HG03066 (cell line): ENCODE measurements around the gene SHISA9.

Experiments
- ATAC-seq: cut with Tn5 transposase; IDR thresholded peaks from one replicate; pipeline ENCODE4 v1.9.1; 2021; ENCODE audit warnings: low read depth; ENCODE audit not compliant: unreplicated experiment

Gene SHISA9

GRCh38 chr16:13108126-13108525 lies 206.7 kb downstream of the SHISA9 start:
- ATAC-seq: no peak

DNA sequence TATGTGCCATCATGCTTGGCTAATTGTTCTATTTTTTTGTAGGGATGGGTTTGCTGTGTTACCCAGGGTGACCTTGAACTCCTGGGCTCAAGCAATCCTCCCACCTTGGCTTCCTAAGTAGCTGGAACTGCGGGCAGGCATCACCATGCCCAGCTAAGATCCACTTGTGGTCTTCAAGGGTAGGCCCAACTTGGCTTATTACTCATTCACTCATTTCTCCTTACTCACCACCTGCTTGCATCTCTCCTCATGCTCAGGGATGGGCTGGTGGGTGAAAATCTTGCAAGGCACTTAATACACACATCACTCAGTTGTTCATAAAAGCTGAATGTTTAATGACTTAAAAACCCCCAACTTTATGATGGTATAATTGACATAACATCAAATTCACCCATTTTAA lies 207.8 kb downstream of the SHISA9 start:
- ATAC-seq: no peak

DNA sequence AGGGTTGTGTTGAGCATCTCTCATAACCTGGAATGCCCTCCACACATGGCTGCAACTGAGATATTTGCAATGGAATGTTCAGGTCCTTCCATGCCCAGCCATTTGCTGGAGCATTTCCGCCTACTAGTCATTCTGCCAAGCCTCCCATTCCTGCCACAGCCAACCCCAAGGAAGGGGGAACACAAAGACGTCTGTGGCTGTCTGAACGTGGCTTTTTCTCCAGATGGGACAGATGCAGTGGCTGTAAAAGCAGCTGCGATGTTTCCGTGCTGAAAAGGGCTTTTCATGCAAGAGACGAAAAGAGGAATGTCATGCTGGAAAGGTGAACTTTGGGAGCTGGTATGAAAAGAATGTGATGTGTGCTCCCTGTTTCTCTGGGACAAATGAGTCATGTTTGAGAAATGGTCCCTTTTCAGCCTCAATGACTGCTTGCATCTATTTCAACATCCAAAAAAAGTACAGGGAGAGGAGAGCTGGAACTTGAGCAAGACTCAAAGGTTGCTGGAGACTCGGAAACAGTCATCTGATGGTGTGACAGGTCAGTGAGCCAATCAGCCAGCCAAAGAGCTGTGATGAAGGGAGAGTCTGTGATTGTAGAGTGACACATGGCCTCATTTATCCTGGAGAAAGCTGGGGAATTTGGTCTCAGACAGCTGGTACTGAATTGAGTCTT lies 208.9 kb downstream of the SHISA9 start:
- no peak for ATAC-seq

GRCh38 chr16:13111747-13112146 lies 210.3 kb downstream of the SHISA9 start:
- no peak for ATAC-seq

DNA sequence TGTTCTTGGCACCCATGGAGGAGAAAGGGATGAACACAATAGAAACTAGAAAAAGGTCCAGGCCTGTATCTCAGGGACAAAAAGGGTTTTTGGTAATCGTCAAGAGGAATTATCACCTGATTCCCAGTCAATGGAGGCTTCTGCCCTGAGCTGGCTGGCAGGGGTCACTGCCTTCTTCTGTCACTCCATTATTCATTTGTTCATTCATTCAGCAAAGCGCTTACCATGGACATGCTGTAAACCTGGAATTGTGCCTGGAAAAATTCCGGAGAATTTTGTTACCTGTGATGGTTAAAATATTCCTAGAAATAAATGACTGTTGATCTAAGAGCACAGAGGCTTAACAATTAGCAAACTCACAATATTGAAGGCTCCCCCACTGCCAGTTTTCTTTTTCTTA lies 212.3 kb downstream of the SHISA9 start:
- ATAC-seq: no peak

GRCh38 chr16:13118091-13118490 lies 216.7 kb downstream of the SHISA9 start:
- no peak for ATAC-seq

DNA sequence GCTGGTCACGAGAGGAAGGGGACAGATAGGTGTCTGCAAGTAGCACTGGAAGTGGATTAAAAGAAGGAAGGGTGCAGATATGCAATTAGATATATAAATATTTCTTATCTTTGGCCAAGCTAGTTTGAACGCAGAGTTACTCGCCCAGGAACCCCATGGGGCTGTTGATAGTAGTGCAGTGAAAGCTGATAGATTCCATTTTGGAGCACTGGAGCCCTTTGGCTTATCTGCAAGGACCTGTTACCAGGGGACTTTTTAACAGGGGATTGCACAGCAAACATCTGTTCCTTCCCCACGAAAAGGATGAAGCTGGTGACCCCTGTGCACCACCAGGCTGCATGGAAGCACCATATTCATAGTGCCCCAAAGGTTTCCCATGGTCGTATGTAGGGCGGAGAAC lies 218.7 kb downstream of the SHISA9 start:
- no peak for ATAC-seq

DNA sequence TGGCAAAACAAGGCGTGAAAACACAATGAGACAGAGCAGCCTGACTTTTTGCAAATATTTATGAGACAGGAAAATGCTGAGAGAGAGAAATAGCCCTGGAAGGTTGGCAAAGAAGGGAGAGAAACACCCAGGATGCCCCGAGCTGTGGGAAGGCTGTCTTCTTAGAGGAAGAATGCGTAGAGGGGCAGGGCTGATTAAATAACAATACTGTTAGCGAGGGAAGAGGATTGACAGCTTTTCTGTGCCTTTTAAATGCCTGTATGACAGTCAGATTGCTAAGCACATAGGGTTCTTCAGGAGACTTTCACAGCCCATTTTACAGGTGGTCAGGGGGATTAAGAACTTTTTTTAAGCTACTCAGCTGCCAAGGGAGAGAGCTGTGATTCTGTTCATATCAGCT lies 219.2 kb downstream of the SHISA9 start:
- ATAC-seq: no peak

GRCh38 chr16:13123991-13124390 lies 222.6 kb downstream of the SHISA9 start:
- ATAC-seq: no peak

- ATAC-seq: no peak
Observed at GRCh38 chr16:13127144-13127543, 225.7 kb downstream of the SHISA9 start.

- no peak for ATAC-seq
Observed at GRCh38 chr16:13130586-13130985, 229.2 kb downstream of the SHISA9 start.

DNA sequence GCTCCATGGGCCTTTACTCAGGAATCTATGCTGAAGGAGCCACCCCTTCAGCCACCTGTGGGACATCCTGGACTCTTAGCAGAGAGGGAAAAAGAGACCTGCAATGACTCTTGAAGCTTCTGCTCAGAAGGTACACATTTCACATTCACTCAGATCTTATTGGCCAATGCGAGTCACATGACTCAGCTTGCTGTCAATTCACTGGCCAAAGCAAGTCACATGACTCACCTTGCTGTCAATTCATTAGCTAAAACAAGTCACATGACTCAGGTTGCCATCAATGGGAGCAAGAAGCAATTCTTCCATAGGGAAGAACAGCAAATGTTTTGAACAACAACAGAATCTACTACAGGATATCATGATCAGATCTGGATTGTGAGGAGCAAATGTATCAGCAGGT lies 233.4 kb downstream of the SHISA9 start:
- ATAC-seq: no peak

DNA sequence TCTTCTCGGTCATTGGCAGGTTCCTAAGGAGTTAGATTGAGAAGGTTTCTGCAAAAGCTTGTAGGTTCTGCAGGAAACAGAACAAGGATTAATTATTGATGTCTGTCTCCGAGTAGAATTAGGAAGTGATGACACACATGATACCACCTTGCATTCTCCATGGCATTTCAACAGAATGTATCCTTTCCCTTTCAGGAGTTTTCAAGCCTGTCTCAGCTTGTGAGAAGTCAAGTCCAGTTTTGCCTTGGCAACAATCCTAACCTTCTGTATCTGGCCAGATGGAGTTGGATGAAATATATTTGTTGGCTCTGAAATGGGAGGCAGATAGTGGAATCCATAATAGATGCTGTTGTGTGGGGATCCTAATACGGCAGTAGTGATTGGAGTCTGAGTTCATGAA lies 235.5 kb downstream of the SHISA9 start:
- no peak for ATAC-seq

DNA sequence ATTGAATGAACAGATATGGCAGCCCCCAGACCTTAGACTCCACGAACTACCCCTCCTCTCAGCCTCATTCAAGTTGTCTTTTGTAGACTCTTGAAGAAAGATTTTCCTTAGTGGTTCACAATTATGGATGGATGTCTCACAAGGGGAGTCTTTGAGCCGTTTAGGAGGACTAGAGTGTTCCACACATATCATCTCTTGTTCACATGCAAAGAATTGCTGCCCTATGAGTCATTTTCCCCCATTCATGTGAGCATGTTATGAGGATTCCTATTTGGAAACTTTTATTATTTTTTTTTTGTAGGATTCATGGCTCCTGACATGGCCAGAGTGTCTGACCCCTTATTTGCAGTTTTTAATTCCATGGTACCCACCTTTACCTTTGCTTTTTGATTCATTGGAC lies 237.1 kb downstream of the SHISA9 start:
- no peak for ATAC-seq

GRCh38 chr16:13139661-13140241 lies 238.4 kb downstream of the SHISA9 start:
- ATAC-seq: no peak

- ATAC-seq: no peak
Observed at GRCh38 chr16:13143551-13143950, 242.2 kb downstream of the SHISA9 start.

- ATAC-seq: no peak
Observed at GRCh38 chr16:13146829-13147228, 245.4 kb downstream of the SHISA9 start.

DNA sequence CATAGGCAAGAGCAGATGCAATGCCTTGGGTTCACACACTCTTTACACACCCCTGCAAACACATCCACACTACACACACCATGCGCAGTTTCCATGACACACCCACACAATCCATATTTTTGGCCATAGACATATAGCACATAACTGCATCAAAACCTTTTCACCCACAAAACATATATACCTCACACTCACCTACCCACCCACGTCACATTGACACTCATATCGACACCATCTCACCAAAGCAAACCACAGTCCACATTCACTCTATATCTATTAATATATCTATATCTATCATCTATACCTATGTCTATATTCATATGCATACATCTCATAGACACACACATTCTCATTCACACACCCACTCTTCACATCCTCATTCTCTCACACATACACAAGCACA lies 246.9 kb downstream of the SHISA9 start:
- ATAC-seq: no peak

DNA sequence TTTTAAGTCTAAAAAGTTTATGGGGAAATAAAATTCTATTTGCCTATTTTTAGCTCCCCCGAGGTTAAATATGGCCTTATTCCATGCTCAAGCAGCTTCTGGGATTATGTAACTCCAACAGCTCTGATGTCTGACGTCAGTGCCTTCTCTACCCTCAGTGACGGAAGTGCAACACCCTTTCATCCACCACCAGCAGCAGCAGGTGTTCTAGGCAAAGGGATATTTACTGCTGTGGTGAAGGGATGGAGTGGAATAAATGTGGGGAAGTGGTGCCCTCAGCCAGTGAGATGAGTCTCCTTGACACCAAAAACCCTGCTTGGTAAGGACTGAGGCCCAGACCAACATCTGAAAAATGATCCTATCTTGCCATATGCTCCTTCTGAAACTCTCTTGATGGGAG lies 247.4 kb downstream of the SHISA9 start:
- no peak for ATAC-seq

GRCh38 chr16:13150181-13150885 lies 248.9 kb downstream of the SHISA9 start:
- ATAC-seq: no peak

DNA sequence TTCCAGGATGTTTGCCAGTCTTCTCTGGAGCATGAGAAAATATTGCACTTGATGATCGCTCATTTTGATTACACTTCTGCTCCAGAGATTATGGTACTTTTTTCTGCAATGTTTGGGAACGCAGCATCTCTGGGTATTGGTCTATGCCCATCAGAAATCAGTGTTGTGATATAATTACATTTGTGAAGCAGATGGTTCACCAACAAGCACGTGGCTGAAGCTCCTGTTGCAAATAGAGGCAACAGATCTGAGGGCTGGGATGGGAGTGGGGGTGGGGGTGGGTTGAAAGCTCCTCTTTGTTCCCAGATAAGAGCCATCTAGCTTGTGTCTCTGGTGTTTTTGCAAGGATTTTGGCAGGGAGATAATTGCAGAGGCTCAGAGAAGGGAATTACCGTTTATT lies 252.3 kb downstream of the SHISA9 start:
- ATAC-seq: no peak

- no peak for ATAC-seq
Observed at GRCh38 chr16:13154799-13155198, 253.4 kb downstream of the SHISA9 start.
